ENCODE measurements around the gene DLG4.

The DLG4 gene

DNA sequence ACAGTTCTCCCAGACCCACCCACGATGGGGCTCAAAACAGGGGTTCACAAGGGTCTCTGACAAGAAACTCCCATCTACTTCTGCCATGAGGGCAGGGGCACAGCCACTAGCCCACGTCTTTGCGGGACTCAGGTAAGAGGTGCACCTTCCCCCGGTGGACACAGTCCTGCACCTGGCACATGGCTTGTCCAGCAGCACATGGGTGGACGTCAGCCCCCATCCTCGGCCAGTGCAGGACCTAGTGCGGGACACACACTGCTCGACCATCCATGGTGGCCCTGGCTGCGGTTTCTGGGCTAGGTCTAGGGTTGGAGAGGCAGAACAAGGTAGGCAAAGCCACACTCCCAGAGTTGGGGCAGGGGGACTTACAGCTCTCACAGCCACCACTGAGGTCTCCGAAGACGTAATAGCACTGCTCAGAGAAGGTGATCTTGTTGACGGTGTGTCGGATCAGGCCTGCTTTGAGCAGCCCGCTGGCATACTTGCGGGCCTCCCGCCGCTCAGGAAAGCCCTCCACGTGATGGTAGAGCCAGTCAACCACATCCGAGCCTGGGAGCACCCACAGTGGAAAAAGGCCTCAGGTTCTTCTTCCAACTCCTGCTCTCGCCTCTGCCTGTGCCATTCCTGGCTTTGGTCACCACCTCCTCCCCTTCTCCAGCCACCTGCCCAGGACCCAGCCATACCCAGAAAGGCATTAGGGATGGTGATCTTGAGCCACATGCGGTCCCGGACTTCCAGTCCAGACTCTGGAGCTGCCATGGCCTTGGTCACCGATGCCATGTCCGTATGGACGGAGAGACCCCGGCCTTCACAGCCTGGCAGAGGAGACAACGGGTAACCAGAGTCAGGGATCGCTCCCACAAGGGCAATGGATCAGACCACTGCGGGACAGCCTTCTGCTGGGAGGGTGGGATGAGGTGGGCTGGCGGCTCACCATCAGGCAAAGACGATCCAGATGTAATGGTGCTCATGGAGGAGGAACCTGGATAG, 7.4 kb upstream of the DLG4 start:
- no peak for DNase-seq

GRCh38 chr17:7225711-7226331, 6.2 kb upstream of the DLG4 start:
- no peak for DNase-seq

DNA sequence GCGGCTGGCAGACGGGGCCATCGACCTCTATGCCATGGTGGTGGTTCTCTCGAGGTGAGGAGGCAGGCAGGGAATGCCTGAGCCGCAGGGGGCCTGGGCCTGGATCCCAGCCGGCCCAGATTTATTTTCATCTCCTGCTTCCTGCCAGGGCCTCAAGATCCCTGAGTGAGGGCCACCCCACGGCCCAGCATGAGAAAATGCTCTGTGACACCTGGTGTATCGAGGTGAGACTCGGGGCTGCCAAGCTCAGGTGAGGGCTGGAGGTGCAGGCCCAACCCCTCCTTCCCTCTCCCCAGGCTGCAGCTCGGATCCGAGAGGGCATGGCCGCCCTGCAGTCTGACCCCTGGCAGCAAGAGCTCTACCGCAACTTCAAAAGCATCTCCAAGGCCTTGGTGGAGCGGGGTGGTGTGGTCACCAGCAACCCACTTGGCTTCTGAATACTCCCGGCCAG, 5.0 kb upstream of the DLG4 start:
- no peak for DNase-seq

DNA sequence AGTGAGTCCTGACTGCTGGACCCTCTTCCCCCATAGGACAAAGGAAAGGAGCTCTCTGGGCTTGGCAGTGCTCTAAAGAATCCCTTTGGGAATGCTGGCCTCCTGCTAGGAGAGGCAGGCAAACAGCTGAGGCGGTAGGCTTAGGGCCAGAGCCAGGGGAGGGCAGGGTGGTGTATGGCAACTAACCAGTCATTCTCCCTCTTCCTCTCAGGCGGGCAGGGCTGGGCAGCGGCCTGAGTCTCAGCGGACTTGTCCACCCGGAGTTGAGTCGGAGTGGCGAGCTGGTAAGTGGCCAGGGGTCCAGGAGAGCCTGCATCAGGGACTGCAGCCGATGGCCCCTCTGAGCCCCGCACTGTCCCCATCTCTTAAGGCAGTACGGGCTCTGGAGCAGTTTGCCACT, 4.5 kb upstream of the DLG4 start:
- DNase-seq = no peak

DNA sequence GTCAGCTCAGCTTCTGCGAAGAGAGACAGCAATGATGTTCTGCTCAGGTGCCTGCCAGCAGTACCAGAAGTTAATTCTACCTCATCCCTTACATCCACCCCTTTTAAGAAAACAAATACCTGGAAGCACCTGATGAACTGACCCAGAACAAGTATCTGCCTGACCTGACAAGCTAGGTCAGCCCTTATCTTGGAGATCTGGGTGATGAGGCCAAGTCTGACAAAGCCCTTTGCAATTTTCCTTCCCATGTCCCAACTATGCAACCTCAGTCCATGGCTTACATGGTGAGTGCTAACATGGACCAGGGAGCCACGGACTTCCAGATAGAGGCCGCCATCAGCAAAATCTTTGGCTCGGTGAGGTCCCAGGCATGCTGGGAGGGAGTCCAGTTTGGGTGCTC, 3.7 kb upstream of the DLG4 start:
- no peak for DNase-seq

- no peak for DNase-seq
Measured at GRCh38 chr17:7222972-7223292, 3.3 kb upstream of the DLG4 start.

DNA sequence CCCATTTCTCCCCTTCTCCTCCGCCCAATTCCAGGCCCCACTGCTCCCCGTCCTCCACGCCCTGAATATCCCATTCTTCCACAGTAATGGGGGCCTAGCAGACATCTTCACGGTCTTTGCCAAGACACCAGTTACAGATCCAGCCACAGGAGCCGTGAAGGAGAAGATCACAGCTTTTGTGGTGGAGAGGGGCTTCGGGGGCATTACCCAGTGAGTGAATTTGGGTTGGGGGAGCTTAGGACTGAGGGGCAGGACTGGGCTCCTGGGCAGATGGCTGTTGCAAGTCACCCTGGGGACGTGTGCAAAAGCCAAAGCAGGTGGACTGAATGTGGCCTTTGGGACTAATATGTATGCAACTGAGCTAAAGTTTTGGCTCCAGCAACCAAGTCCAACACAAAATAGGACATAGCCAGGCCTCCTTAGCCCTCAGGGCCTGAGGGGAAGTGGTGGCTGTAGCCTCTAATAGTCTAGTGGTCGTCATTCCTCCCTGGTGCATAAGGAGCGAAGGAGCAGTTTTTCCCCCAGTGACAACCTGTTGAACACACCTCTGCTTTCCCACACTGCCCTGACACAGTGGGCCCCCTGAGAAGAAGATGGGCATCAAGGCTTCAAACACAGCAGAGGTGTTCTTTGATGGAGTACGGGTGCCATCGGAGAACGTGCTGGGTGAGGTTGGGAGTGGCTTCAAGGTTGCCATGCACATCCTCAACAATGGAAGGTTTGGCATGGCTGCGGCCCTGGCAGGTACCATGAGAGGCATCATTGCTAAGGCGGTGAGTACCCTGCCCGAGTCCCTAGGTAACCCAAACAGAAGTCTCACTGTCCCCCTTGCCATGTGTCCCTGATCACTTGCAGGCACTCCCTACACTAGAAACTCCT, 2.7 kb upstream of the DLG4 start:
- no peak for DNase-seq

GRCh38 chr17:7221278-7222092, 1.8 kb upstream of the DLG4 start:
- DNase-seq = no peak

GRCh38 chr17:7220593-7221277, 1.1 kb upstream of the DLG4 start:
- DNase-seq = no peak

GRCh38 chr17:7219229-7219811, 316 bp downstream of the DLG4 start:
- no peak for DNase-seq

DNA sequence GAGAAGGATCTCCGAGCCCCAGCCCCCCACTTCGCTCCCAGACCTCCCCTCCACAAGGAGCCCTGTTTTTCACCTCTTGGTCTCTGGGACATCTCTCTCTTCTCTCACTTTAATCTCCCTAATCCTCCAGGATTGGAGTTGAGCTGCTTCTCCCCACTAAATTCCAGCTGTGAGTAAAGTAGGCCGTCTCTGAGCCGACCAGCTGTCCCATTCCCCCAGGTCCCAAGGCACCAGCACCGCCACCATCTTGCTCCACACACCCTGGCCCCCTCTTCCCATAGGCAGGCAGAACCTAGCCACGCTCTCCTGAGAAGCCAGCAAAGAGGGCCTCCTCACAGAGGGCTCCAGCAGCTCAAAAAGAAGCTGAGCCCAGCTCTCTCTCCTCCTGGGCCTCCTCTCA, 878 bp downstream of the DLG4 start:
- DNase-seq = no peak

- DNase-seq = no peak
Measured at GRCh38 chr17:7218166-7218565, 1.5 kb downstream of the DLG4 start.

GRCh38 chr17:7217113-7217987, 2.3 kb downstream of the DLG4 start:
- peak; percentile 70 for DNase-seq

DNA sequence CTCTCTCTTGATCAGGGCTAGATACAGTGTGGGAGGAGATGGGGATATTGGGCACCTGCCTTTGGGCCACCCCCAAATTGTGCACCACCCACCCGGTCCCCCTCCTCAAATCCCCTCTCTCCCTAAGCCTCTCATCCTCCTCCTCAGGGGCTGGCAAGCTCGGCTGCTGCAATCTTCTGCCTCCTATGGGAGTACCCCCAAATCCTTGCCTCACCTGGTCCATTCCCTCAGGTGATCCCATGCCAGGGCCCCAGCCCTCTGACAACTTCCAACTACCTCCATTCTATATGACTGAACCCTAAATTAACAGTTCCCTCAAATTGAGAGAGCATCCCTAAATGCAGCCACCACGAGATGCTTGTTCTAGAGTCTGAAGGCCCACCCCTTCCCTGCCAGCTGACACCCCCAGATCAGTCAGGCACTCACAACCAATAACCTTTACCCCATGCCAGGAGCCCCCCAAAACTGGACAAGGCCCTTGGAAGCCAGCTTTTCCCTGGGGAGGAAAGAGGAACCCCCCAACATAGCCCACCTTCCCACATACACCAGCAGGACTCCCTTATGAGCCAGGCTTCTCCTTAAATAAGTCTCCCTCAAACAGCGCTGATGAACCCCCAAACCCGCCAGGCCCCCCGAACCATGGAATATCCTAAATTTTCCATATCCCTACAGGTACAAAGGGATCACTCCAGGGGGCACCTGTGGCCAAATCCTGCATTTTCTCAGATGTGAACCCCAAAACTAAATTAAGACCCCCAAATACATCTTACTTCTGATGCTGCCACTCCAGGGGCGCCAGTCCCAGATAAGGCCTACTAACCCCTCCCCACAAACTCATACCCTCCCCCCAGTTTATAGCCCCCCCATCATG, 3.2 kb downstream of the DLG4 start:
- DNase-seq = no peak

DNA sequence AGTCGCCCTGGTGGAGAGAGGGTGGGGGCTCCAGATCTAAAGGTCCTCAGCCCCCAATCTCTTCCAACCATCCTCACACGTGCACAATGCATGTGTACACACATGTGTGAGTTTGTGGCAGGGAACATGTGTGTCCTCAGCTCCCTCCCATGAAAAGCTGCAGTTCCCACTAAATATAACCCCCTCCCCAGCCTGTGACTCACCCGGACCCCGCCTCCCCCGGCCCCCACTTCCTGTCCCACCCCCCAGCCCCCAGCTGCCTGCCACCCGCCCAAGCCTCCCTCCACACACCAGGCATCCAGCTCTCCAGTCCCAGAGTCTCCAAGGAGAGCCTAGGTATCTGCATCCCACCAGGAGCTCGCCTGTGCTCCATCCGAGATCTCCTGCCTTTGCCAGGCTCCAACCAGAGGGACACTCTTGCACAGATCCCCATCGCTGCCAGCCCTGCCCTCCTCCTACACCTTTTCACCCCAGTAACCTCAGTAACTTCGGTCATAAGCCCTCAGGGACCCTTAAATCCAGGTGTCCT, 3.9 kb downstream of the DLG4 start:
- DNase-seq = no peak

DNA sequence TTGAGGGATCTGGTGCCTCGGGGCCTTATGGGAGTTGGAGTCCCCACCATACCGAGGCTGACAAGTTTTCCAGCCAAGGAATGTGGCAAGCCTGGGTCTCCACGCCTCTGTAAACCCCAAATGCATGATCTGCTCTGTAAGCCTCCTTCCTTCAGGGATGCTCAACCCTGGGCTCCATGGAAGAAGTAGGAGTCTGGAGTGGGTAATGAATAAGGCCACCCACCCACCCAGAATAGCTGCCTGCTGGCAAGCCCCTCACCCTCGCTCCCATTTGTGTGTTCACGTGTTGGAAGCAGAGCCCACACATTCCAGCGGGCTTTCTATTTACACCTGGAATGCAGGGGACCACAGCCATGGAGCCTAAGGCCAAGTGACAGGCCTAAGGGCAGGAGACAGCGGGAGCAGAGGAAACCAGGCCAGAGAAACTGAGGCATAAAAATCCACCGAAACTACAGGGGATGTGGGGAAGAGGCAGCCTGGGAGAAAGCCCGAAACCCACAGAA, 4.4 kb downstream of the DLG4 start:
- no peak for DNase-seq

GRCh38 chr17:7214300-7215135, 5.1 kb downstream of the DLG4 start:
- DNase-seq = peak; percentile 99

DNA sequence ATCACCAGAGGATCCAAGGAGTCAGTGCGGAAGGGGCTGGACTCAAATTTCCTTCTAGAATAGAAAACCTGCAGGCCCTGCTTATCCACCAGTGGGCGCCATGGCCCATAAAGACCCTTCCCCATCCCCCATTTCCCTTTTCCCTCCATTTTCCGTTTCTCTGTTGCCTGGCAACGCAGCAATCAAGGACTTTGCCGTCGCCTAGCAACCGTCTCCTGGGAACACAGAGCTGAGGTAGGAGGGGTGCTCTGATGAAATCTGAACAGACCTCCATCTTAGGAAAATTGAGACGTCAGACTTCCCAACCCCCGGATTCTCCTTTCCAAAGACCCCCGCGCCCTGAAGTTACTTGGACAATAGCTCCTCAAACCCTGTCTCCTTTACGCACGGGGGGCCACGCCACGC, 5.7 kb downstream of the DLG4 start:
- peak; percentile 98 for DNase-seq

Measured in retina (tissue), 1 donor.